ENCODE measurements around the gene DGKZ.

DGKZ gene

DNA sequence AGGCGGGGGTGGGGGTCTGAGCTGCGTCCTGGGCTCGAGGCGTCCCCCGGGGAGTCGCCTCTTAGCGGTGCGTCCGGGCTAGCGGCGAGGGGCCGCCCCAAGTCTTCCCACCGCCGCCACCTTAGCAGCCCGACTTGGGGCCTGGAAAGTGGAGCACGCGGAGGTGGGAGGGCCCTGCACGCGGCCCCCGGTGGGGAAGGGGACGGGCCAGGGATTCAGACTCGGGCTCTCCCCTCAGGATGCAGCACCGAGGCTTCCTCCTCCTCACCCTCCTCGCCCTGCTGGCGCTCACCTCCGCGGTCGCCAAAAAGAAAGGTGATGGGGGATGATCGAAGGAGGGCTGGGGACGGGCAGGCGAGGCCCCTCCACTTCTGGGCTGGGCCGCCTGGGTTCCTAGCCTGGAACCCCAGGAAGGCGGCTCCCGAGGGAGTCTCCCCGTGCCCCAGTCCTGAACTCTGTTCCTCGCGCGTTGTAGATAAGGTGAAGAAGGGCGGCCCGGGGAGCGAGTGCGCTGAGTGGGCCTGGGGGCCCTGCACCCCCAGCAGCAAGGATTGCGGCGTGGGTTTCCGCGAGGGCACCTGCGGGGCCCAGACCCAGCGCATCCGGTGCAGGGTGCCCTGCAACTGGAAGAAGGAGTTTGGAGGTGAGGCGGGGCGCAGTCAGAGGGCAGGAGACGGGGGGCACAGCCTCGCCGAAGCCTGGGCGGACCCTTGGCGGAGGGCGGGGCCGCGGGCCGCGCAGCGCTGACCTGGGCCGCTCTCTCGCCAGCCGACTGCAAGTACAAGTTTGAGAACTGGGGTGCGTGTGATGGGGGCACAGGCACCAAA, 34.8 kb downstream of the DGKZ start:
- no peak for DNase-seq

DNA sequence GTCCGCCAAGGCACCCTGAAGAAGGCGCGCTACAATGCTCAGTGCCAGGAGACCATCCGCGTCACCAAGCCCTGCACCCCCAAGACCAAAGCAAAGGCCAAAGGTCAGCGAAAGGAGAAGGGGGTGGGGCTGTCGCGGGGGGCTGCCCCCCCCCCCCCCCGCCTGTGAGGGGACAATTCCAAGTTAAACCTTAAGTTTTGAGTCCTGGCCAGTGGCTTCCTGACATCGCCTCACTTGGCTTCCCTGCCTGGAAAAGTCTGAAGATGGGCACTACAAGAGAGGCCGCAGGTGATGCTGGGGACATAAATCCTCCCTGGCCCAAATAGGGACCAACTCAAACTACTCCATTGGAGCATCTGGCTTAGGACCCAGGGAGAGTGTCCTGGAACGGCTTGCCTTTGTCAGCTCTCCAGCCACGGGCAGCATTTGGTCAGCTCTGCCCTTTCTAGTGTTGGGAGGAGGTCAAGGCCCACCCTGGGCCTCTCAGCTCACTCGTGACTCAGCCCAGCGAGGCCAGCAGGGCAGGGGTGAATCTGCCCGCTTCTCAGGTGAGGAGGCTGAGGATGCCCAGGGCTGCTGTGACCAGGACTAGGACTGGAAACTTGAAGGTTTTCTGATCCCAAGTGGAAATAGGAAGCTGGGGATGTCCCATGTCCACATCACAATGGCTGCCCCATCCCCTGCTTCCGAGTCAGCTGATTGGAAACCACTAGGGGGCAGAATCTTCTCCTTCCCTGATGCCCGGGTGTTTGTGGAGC, 35.6 kb downstream of the DGKZ start:
- DNase-seq: no peak

DNA sequence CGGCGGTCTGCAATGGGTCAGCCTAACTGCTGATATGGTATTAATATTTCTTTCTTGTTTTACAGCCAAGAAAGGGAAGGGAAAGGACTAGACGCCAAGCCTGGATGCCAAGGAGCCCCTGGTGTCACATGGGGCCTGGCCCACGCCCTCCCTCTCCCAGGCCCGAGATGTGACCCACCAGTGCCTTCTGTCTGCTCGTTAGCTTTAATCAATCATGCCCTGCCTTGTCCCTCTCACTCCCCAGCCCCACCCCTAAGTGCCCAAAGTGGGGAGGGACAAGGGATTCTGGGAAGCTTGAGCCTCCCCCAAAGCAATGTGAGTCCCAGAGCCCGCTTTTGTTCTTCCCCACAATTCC, 36.1 kb downstream of the DGKZ start:
- DNase-seq: no peak

DNA sequence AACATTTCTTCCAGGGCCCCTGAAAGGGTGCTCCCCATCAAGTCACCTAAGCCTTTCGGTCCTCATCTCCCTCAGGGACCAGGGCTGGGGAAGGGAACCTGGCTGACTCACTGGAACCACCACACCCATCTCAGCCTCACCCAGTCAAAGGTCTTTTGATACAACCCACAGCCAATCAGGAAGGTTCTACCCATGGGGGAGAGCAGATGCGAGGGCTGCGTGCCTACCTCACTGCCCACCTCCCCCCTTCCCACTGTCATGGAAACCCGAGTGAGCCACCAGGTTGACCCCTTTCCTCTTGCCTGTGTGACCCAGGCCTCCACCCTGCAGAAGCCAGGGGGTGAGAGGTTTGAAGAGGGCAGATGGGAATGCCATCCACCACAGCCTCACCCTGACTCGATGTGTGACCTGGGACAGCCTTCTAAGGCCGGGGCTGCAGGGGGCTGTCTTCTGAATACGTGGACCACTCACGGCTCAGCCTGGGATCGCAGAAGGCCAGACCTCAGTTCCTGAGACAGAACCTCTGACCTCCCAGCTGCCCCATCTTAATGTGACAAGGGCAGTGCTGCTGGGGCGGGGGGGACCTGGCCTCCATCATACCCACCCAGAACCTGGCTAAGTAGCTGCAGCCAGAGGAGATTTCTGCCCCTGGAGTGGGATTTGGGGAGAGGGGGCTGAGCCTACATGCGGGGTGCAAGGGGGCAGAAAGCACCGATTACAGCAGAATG, 36.9 kb downstream of the DGKZ start:
- DNase-seq: no peak

DNA sequence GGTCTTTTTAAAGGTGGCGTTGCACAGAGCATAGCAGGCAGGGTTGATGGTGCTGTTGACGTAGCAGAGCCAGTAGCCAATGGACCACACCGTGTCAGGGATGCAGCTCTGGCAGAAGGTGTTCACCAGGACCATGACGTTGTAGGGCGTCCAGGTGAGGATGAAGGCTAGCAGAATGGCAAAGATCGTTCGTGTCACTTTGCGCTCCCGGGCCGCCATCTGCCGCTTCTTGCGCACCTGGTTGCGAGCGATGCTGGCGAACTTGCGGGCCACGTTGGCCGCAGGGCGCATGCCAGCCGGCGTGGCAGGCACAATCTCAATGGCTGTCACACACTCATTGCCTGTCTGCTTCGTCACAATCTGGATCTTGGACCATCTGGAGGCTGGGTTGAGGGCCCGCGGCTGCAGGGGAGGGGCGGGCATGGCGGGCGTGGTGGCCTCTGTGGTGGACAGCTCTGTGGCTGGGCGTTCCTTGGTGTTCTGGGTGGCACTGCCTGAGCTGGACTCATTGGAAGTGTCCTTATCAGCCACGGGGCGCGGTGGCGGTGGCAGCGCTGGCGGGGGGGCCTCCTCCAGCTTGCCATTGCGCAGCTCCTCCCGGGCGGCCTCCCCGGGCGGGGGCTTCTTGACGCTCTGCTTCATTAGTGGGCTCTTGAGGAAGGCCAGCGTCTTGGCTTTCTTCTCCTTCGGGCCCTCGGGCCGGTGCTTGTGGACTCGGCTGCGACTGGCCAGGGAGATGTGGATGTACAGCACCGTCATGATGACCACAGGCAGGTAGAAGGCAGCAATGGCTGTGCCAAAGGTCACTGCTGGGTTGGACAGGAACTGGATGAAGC, 38.1 kb downstream of the DGKZ start:
- DNase-seq: no peak

DNA sequence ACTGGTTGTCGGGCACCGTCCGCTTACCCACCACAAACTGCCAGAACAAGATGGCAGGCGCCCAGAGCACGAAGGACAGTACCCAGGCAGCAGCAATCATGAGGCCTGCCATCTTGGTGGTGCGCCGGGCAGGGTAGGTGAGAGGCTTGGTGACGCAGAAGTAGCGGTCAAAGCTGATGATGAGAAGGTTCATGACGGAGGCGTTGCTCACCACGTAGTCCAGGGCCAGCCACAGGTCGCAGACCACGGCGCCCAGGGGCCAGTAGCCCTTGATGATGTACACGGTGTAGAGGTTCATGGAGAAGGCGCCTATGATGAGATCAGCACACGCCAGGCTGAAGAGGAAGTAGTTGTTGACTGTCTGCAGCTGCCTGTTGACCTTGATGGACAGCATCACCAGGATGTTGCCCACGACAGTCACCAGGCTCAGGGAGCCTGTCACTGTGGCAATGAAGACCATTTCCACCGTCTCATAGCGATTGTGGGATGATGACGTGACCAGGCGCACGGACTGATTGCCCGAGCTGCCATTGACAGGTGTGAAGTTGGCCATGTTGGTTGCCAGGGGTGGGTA, 38.8 kb downstream of the DGKZ start:
- no peak for DNase-seq

DNA sequence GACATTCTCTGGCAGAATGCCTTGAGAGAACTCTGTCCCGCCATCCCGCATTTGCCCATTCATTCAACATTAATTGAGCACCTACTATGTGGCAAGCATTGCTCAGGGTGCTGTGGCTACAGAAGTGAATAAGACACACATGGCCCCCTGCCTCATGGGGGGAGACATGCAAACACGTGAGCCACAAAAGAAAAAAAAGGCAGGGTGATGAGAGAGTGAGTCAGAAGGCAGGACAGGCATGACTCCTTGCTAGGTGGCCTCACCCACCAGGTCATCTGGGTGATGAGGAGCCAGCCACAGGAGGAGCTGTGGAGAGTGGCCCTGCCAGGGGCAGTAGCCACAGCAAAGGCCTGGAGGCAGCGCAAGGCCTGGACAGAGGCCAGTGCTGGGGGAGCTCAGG, 39.4 kb downstream of the DGKZ start:
- DNase-seq: no peak

DNA sequence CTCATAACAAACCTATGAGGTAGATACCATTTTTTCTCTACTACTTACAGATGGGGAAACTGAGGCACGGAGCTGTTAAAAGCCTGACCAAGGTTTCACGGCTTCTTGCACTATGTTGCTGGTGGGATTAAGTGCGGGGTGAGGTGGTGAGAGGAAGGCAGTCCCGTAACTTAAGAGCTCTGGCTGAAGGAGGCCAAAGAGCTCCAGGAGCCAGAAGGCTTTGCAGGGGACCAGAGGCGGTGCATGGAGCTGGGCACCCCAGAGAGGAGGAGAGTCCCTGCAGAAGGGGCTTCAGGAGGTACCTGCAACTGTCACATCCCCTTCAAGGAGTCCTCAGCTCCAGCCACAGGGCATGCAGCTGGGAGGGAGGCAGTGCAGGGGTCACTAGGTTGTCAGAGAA, 40.2 kb downstream of the DGKZ start:
- no peak for DNase-seq

DNA sequence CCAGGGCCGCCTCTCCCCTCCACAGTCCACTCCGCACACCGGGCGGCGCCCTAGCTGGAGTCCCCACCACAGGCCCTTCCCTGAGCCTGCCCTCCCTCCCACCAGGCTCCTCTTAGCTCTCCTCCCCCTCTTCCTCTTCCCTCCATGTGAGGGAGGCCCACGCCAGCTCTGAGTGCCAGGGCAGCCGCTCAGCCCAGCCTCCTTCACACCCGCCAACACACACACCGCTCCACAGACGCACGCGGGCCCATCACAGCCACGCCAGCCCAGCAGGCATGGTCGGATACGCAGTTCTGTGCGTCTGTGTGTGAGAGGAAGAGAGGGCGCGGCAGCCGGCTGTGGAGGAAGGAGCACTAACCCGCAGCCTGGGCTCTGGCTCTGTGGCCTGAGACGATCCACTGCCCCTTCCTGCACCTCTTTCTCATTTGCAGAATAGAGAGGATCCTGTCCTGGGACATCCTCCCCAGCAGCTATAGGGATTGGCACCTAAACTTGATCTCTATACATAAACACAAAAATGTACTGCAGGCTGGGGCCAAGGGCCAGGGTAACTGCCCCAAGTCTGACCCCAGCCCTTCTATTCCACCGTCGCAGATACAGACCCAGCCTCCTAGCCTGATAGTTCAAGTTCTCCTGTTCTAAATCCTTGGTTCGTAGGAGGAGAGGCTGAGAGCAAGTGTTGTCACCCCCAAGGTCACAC, 40.8 kb downstream of the DGKZ start:
- no peak for DNase-seq

DNA sequence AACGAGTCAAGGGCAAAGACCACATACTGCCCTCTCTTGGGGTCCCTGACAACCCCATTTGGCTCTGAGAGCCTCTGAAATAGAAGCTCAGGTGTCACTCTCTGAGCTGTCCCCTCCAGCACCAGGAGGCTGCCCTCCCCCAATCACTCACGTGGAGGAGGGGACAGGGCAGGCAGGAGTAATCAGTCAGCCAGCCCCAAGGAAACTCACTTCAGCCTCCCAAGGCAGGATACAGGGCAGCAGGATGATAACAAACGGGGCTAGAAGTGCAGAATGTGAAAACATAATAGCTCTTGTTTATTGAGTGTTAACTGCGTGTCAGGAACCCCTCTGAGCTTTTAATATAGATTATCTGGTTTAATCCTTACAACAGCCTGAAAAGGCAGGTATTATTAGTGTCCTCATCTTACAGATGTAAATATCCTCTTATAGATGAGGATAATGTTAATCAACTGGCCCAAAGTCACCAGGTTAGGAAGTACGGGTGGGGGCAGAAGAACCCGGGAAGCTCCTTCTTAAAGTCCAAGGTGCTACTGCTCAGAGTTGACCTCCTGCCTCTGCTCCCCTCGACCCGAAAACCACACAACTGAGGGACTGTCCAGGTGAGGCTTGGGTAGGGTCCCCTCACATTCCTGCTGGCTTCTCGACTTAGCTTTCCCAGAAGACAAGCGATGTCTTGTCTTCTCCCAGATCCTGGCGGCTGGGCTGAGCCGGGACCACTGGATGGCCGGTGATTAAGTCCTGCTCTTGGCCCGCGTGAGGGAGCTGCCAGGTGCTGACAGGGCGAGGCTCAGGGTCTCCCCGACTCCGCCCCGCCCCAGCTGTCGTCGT, 41.6 kb downstream of the DGKZ start:
- DNase-seq: no peak

DNA sequence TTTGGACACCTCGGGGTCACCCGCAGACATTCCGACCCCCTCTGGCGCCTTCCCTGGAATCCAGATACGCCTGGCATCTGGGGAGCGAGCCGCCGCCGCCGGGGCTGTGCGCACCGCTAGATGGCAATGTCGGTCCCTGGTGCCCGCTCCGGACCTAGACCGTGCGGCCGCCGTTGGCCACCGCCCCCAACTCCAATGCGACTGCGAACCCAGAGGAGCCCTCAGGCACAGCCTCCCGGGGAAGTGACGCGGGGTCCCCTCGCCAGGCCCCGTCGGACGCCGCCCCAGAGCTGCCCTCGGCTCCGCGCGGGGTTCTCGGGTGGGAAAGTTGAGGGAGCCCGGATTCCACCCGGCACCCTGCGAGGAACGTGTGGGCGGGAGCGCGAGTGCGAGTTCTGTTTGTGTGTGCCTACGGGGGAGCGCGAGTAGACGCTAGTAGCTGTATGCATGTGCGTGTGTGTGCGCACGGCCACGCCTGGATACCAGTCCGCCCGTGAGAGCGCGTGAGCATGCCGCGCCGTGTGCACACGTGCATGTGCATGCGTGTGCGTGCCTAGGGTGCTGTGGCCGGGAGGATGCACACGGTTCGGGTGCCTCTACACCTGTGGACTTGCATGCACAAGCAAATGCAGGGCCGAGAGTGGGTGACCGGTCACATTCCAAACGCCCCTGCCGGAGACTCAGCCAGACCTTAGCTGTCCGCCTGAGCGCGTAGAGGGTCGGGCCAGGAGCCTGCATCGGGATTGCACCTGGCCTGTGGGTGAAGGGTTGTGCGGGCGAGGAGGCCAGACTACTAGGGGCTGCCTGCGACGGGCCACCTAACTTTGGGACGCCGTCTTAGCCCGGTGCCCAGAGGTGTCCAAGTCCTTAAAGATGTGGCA, 42.4 kb downstream of the DGKZ start:
- no peak for DNase-seq

DNA sequence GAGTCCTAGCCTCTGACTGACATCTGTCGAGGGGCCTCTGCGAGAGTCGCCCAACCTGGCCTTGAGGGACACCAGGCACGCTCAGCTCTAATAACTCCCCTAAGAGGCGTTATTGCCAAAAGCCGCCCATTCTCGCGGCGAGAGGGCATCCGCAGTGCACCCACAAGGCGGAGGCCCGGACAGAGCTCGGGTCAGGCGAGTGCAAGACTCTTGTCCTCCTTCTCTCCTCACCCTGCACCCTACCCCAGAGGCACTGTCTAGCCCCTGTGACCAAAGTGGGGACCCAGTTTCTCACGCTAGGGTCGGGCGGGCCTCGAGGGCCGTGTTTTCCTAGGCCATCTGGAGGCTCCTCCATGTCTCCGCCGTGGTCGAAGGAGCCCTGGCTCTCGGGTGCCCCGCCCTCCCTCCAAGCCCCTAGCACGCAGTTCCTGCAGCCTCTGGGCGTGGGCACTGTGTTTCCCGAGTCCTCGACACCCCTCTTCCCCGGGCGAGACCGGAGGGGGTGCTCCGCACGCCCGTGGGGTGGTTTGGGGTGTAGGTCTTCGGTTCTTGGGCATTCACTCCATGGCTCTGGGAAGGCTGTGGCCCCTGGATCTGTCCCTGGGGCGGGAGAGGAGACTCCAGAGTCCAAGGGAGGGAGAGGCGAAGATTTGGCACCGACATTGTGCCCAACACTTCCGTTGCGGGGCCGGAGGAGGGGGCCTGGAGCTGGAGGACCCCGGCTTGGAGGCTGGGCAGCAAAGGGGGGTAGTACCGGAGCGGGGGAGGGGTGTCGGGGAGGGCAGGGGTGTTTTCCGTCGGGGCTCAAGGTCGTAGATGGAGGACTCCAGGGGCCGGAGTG, 43.3 kb downstream of the DGKZ start:
- no peak for DNase-seq

DNA sequence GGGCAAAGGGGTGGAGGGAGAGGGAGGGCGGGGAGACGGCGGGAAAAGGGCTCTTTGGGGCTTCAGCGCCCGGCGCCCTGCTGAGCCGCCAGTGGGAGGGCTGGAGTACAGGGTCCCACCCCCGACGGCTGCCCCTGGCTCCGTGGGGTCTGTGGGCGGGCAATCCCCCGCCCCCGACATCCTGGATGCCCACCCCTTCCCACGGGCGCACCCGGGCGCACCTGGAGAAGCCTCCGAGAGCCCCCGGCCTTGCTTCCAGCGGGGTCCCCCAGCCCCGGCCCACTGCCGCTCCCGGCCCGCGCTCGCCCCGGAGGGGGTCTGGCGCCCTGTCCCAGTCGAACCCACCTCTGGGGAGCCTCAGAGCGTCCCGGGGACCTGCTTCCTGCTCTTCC, 43.9 kb downstream of the DGKZ start:
- DNase-seq: no peak

DNA sequence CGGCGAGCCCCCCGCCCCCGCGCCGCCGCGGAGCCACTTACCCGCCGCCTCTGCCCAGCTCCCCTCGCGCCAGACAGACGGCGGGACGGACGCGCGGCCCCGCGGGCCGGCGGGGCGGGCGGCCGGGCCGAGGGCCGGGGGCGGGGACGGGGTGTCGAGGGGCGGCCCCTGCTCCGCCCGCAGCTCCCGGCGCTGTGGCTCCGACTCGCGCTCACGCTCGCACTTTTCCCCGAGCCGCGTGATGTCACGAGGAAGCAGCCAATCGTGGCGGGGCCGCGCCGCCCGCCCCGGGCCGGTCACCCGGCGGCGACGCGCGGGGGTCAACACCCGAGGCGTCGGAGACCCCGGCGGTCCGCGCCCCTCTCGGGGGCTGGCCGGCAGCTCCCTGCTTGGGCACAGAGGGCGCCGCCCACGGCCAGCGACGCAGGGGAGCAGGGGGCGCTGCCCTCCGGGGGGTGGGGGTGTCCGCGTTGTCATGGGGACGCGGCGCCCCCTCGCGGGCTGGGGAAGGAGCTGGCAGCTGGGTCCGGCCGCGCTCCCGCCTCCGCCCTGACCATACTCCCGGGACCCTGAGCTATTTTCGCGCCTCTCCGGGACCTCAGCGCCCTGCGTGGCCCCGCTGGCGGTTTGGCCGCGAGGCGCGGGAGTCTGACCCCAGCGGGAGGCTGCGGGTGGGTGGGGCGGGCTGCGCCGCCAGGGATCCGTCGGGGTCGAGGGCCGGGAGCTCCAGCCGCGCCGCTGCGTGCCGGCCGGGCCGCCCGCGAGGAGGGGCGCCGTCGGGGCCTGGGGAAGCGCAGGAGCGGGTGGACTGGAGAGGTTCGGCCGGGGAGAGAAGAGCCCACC, 44.5 kb downstream of the DGKZ start, which contains the start of gene CHRM4:
Gene CHRM4, minus strand, starts transcription at position 199 of the 843 bp plus-strand sequence. CDS start 5,219 bp downstream, outside the sequence.
- no peak for DNase-seq

DNA sequence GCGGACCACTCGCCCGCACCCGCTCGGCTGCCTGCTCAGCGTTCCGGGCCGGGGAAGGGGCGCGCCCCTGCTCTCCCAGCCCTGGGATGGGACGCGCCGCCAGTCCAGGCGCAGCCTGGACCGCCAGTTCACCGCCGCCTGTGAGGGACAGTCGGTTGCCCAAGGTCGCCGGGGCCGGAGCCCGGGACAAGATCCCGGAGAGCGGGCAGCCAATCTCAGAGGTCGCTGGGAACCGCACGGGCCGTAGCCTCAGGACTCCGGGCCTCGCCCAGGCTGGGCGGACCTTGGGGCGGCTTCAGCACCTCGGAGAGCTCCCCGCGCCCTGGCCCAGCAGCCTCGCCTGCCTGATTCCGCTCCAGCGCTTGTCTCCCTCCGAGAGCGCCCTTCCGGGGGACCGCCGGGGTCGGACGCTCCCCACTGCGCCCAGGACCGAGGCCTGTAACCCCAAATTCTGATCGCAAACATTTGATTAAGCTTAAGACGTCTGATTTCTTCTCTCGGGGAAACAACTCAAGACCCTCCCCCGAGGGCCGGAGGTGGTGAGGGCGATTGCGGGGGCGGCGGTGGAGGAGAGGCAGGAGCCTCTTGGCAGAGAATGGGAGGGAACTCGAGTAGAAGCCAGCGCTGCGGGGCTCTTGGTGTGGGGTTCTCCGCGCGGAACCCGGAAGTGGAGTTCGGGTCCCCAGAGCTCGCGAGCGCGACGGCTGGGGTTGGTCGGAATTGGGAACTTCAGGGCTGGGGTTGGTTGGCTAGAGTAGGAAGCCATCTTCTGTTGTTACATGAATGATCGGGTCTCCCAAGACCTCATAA, 45.4 kb downstream of the DGKZ start:
- no peak for DNase-seq

DNA sequence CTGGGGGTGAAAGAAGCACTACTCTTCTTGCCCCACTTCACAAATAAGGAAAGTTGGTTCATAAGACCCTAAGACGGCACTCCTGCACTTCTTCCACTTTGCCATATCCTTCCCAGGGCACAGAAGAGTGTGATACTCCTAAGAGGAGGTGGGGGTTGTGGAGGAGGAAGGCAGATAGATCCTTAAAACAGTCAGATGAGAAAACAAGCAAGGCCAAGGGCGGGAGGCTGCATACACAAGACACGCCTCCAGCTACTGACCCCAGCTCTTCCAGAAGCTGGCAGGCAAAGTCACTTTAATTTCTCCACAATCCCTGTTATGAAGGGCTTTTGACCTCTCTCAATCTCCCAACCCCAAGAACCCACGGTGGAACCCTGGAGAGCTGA, 46.0 kb downstream of the DGKZ start:
- no peak for DNase-seq

DNA sequence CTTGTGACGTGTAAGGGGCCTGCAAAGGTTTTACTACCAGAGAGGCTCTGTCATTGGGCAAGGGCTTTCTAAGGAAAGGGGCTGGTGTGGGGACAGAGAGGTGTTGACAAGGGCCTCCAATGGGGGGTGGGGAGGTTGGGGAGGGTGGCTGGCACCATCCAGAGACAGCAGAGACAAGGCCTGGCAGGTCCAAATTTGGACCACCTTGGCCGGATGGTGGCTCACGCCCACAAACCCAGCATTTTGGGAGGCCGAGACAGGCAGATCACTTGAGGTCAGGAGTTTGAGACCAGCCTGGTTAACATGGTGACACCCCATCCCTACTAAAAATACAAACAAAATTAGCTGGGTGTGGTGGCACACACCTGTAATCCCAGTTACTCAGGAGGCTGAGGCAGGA, 46.5 kb downstream of the DGKZ start:
- DNase-seq: no peak
